Sigmoid colon (tissue), 7 donors: ENCODE results near the gene GAA. TPM values are rescaled to one million over a fixed set of nuclear protein-coding genes. Genes with fewer than 3 reads are reported as not detected.

Experiments
- DNase-seq: peaks from one replicate; pipeline ENCODE4 v3.0.0-alpha.2; 2019
- H3K27ac ChIP-seq, 4 donors: fragments of 200-600 bp; sonication (generic); one replicate each; pipeline ENCODE4 v1.5.1; 2016 to 2019; ENCODE audit warnings: mild to moderate bottlenecking in 1 of 4
- H3K27me3 ChIP-seq, 3 donors: fragments of 200-600 bp; sonication (generic); one replicate each; pipeline ENCODE4 v1.5.1; 2019; ENCODE audit warnings: mild to moderate bottlenecking in 1 of 3
- H3K36me3 ChIP-seq, 4 donors: fragments of 200-600 bp; sonication (generic); one replicate each; pipeline ENCODE4 v1.5.1; 2016 to 2019
- H3K4me1 ChIP-seq, 4 donors: fragments of 200-600 bp; sonication (generic); one replicate each; pipeline ENCODE4 v1.5.1; 2017 to 2019
- H3K4me3 ChIP-seq, 4 donors: fragments of 200-600 bp; sonication (generic); one replicate each; pipeline ENCODE4 v1.5.1; 2017 to 2019; ENCODE audit warnings: mild to moderate bottlenecking in 2 of 4, moderate library complexity in 1 of 4
- H3K9me3 ChIP-seq, 4 donors: fragments of 200-600 bp in 3 of 4; sonication (generic) in 3 of 4; one replicate each; pipeline versions ENCODE4 v1.5.1 to v1.6.1; 2013 to 2019
- CTCF ChIP-seq, 4 experiments: fragments of 450-650 bp in 3 of 4; fragments of 200-600 bp in 1 of 4; IDR thresholded peaks; one replicate each; pipeline ENCODE4 v1.5.1; 2016 to 2019; ENCODE audit warnings: antibody characterized with exemption in 4 of 4, mild to moderate bottlenecking in 3 of 4, moderate library complexity in 2 of 4
- EP300 ChIP-seq, 4 donors: sonication (generic); formaldehyde crosslinking; IDR thresholded peaks; one replicate each; pipeline ENCODE4 v1.6.1; 2017; ENCODE audit warnings: antibody characterized with exemption in 4 of 4
- POLR2A ChIP-seq, 2 donors: fragments of 450-650 bp; IDR thresholded peaks; one replicate each; pipeline ENCODE4 v1.6.1; 2016; ENCODE audit warnings: antibody characterized with exemption in 2 of 2, mild to moderate bottlenecking in 2 of 2, moderate library complexity in 2 of 2
- POLR2AphosphoS5 ChIP-seq, 4 donors: sonication (generic); formaldehyde crosslinking; IDR thresholded peaks; one replicate each; pipeline ENCODE4 v1.6.1; 2017; ENCODE audit warnings: antibody characterized with exemption in 4 of 4
- WGBS, 2 donors: extraction: QIAGEN DNeasy Blood & Tissue Kit; methylation state at CpG; one replicate each; pipeline ENCODE4 v1.1.7; 2013; 5-methylcytosine and 5-hydroxymethylcytosine counted together
- intact Hi-C: fragments of 100-400 bp; cut with DNase I; formaldehyde crosslinking; loops from one replicate; pipeline ENCODE4 v1.15.1; 2023
- polyA plus RNA-seq, 3 donors: library from polyadenylated mRNA; stranded (reverse); fragments of 200-250 nt; gene quantifications; one replicate each; pipeline ENCODE4 v1.2.3, GENCODE V29; 2013
- total RNA-seq, 4 donors: library from RNA; depleted of rRNA; stranded (reverse); fragments of >200 nt; gene quantifications; one replicate each; pipeline ENCODE4 v1.1.0, GENCODE V29; 2016
- donor health status: healthy with polysubstance abuse.
- donor health status: Bipolar disorder and iron deficiency.
- donor health status: healthy.

Gene GAA
- total and polyA plus RNA-seq, 7 donors = 13.8 to 74.2 (median 38.5) TPM

GRCh38 chr17:80160536-80160935 lies 59.2 kb downstream of the GAA start:
- intact Hi-C loops = no loop called here
- Histone ChIP-seq H3K4me1 (no peaks in the 10 kb centered on the region), H3K36me3 (no peaks in the 10 kb centered on the region), H3K9me3 (no peaks in the 10 kb centered on the region), H3K27ac (no peak overlapping the region), H3K4me3 (no peak overlapping the region), H3K27me3 (peaks cover 0 to 5% (median 0%) of the 10 kb centered on the region in 3 donors)
- TF ChIP-seq POLR2AphosphoS5 (IDR thresholded peaks at IDR 0.05) (no peak), EP300 (IDR thresholded peaks at IDR 0.05) (no peak), POLR2A (IDR thresholded peaks at IDR 0.05) (no peak), CTCF (IDR thresholded peaks at IDR 0.05) (no peak)
- 25 to 48% methylated on average over 3 of the region's 3 CpGs for WGBS, 2 donors
- no peak for DNase-seq

GRCh38 chr17:80163336-80163735 lies 62.0 kb downstream of the GAA start:
- DNase-seq = no peak
- Histone ChIP-seq H3K4me3 (no peak overlapping the region), H3K36me3 (no peaks in the 10 kb centered on the region), H3K27ac (no peak overlapping the region), H3K4me1 (no peaks in the 10 kb centered on the region), H3K27me3 (peaks cover 0 to 8% (median 0%) of the 10 kb centered on the region in 3 donors), H3K9me3 (no peaks in the 10 kb centered on the region)
- TF ChIP-seq POLR2A (IDR thresholded peaks at IDR 0.05) (no peak), POLR2AphosphoS5 (IDR thresholded peaks at IDR 0.05) (no peak), EP300 (IDR thresholded peaks at IDR 0.05) (no peak), CTCF (IDR thresholded peaks at IDR 0.05) (no peak)
- 82 to 87% methylated on average over 4 of the region's 4 CpGs for WGBS, 2 donors
- intact Hi-C loops = no loop called here

- intact Hi-C loops = no loop called here
- H3K36me3 ChIP-seq = no peaks in the 10 kb centered on the region
- H3K27me3 ChIP-seq = peaks cover 0 to 8% (median 0%) of the 10 kb centered on the region in 3 donors
- H3K27ac ChIP-seq = no peak overlapping the region
- no peak for TF ChIP-seq CTCF (IDR thresholded peaks at IDR 0.05)
- TF ChIP-seq POLR2A (IDR thresholded peaks at IDR 0.05) = no peak
- no peak for TF ChIP-seq POLR2AphosphoS5 (IDR thresholded peaks at IDR 0.05)
- H3K9me3 ChIP-seq = no peaks in the 10 kb centered on the region
- WGBS, 2 donors = 81 to 89% methylated on average over 11 of the region's 11 CpGs
- H3K4me1 ChIP-seq = no peaks in the 10 kb centered on the region
- no peak for DNase-seq
- H3K4me3 ChIP-seq = no peak overlapping the region
These were observed 62.8 kb downstream of the GAA start for GRCh38 chr17:80164185-80164584.

- peaks cover 0 to 3% (median 0%) of the 10 kb centered on the region in 3 donors for H3K27me3 ChIP-seq
- TF ChIP-seq EP300 (IDR thresholded peaks at IDR 0.05) = no peak
- TF ChIP-seq CTCF (IDR thresholded peaks at IDR 0.05) = no peak
- no peak for TF ChIP-seq POLR2A (IDR thresholded peaks at IDR 0.05)
- TF ChIP-seq POLR2AphosphoS5 (IDR thresholded peaks at IDR 0.05) = no peak
- no peak for DNase-seq
- no peaks in the 10 kb centered on the region for H3K4me1 ChIP-seq
- H3K4me3 ChIP-seq = no peak overlapping the region
- no peaks in the 10 kb centered on the region for H3K36me3 ChIP-seq
- WGBS, 2 donors = 43 to 71% methylated on average over 6 of the region's 6 CpGs
- intact Hi-C loops = no loop called here
- H3K9me3 ChIP-seq = no peaks in the 10 kb centered on the region
- no peak overlapping the region for H3K27ac ChIP-seq
These were observed 65.1 kb downstream of the GAA start for GRCh38 chr17:80166446-80166845.

GRCh38 chr17:80168371-80168770 lies 67.0 kb downstream of the GAA start:
- intact Hi-C loops = no loop called here
- no peaks in the 10 kb centered on the region for H3K36me3 ChIP-seq
- no peak for DNase-seq
- no peak overlapping the region for H3K4me3 ChIP-seq
- no peaks in the 10 kb centered on the region for H3K9me3 ChIP-seq
- TF ChIP-seq EP300 (IDR thresholded peaks at IDR 0.05) (no peak), POLR2A (IDR thresholded peaks at IDR 0.05) (no peak), POLR2AphosphoS5 (IDR thresholded peaks at IDR 0.05) (no peak), CTCF (IDR thresholded peaks at IDR 0.05) (no peak)
- no peak overlapping the region for H3K27ac ChIP-seq
- peaks cover 0 to 3% (median 0%) of the 10 kb centered on the region in 3 donors for H3K27me3 ChIP-seq
- no peaks in the 10 kb centered on the region for H3K4me1 ChIP-seq
- 85 to 91% methylated on average over 5 of the region's 5 CpGs for WGBS, 2 donors
